HCT116 (cell line): Measurements from ENCODE around the gene PCDHGA11. TPM values are rescaled to one million over a fixed set of nuclear protein-coding genes. Genes with fewer than 3 reads are reported as not detected.

Source experiments
- ATAC-seq: fragments of 200-7000 bp; cut with Tn5 transposase; 2 replicates; pipeline ENCODE4 v1.9.1; 2020; ENCODE audit warnings: mild to moderate bottlenecking, moderate library complexity
- BruUV-seq: library from RNA; stranded (reverse); fragments of 400-500 nt; replicated peaks from 2 replicates; lab custom pipeline; 2021; lab: Mats Ljungman, UMichigan
- CTCF ChIA-PET: fragments of 300-600 bp; sonication (Branson Sonifier 250); formaldehyde crosslinking; loops from one replicate; lab custom pipeline; 2021; ENCODE audit warnings: antibody characterized with exemption; lab: Charles Lee
- POLR2A ChIA-PET: fragments of 300-600, 350-600 bp; sonication (Branson Sonifier 250); formaldehyde crosslinking; loops from one replicate; lab custom pipeline; 2021; ENCODE audit warnings: antibody characterized with exemption; lab: Charles Lee
- RAD21 ChIA-PET, 2 experiments: fragments of 300-600 bp; sonication (Branson Sonifier 250); formaldehyde crosslinking; loops; one replicate each; lab custom pipeline; 2023; ENCODE audit warnings: low total read pairs in 2 of 2; ENCODE audit not compliant: uncharacterized antibody in 2 of 2, unreplicated experiment in 2 of 2, low non-redundant PET in 1 of 2; lab: Charles Lee
- DNase-seq: peaks from one replicate; pipeline ENCODE4 v3.0.0-alpha.2; 2010; ENCODE audit warnings: low read depth, low spot score
- H2AFZ ChIP-seq: fragments of 200-600 bp; shearing (Covaris generic), sonication (generic); 2 replicates; pipeline ENCODE4 v1.6.1; 2017; ENCODE audit warnings: low read depth, mixed run types, mixed read lengths, antibody characterized with exemption, low read length; ENCODE audit not compliant: poor library complexity, severe bottlenecking
- H3K27ac ChIP-seq: 2 replicates; pipeline ENCODE4 v1.5.1; 2012; ENCODE audit warnings: low read depth, low read length
- H3K27me3 ChIP-seq: fragments of 200-600 bp; sonication (generic); 2 replicates; pipeline ENCODE4 v1.6.1; 2016; ENCODE audit warnings: mixed run types, low read length, mixed read lengths; ENCODE audit not compliant: insufficient read depth
- H3K36me3 ChIP-seq, 2 experiments: fragments of 200-500 bp in 1 of 2; fragments of 200-600 bp in 1 of 2; sonication (Bioruptor generic) in 1 of 2; sonication (generic) in 1 of 2; 2 replicates each; pipeline versions ENCODE4 v1.5.1 to v1.6.1; 2014 to 2016; ENCODE audit warnings: low read length in 2 of 2, inconsistent platforms in 1 of 2, mixed read lengths in 1 of 2, mixed run types in 1 of 2; ENCODE audit not compliant: insufficient read depth in 2 of 2, control insufficient read depth in 1 of 2
- H3K4me1 ChIP-seq, 2 experiments: fragments of 200-600 bp in 1 of 2; sonication (generic) in 1 of 2; 2 replicates each; pipeline versions ENCODE4 v1.5.1 to v1.6.1; 2012 to 2017; ENCODE audit warnings: low read length in 2 of 2, inconsistent platforms in 1 of 2, mild to moderate bottlenecking in 1 of 2, mixed read lengths in 1 of 2, mixed run types in 1 of 2, moderate library complexity in 1 of 2; ENCODE audit not compliant: insufficient read depth in 2 of 2, control insufficient read depth in 1 of 2
- H3K4me2 ChIP-seq: fragments of 200-600 bp; sonication (generic); 2 replicates; pipeline ENCODE4 v1.6.1; 2017; ENCODE audit warnings: mixed run types, low read length, mixed read lengths
- H3K4me3 ChIP-seq, 2 experiments: fragments of 200-600 bp in 1 of 2; sonication (generic) in 1 of 2; replicated peaks in 1 of 2; 2 replicates each; pipeline ENCODE4 v1.5.1; 2011 to 2016; ENCODE audit warnings: low read length in 2 of 2, control low read depth in 1 of 2, low read depth in 1 of 2, mild to moderate bottlenecking in 1 of 2, mixed read lengths in 1 of 2, mixed run types in 1 of 2
- H3K79me2 ChIP-seq: fragments of 200-600 bp; sonication (generic); 2 replicates; pipeline ENCODE4 v1.6.1; 2017; ENCODE audit warnings: mild to moderate bottlenecking, mixed run types, low read length, moderate library complexity, mixed read lengths; ENCODE audit not compliant: insufficient read depth
- H3K9ac ChIP-seq: fragments of 200-600 bp; sonication (generic); 2 replicates; pipeline ENCODE4 v1.6.1; 2016; ENCODE audit warnings: low read length, mixed read lengths
- H3K9me2 ChIP-seq: fragments of 200-600 bp; sonication (generic), shearing (Covaris generic); 2 replicates; pipeline ENCODE4 v1.6.1; 2017; ENCODE audit warnings: mixed run types, mild to moderate bottlenecking, moderate library complexity; ENCODE audit not compliant: insufficient read depth
- H3K9me3 ChIP-seq, 2 experiments: fragments of 200-500 bp in 1 of 2; fragments of 200-600 bp in 1 of 2; sonication (Bioruptor generic) in 1 of 2; sonication (generic) in 1 of 2; 2 replicates each; pipeline ENCODE4 v1.6.1; 2014 to 2017; ENCODE audit warnings: low read length in 2 of 2, mixed read lengths in 2 of 2, inconsistent platforms in 1 of 2, low read depth in 1 of 2, mild to moderate bottlenecking in 1 of 2, mixed run types in 1 of 2, moderate library complexity in 1 of 2; ENCODE audit not compliant: control insufficient read depth in 1 of 2, insufficient read depth in 1 of 2
- H4K20me1 ChIP-seq: fragments of 200-600 bp; sonication (generic), shearing (Covaris generic); 2 replicates; pipeline ENCODE4 v1.6.1; 2017; ENCODE audit warnings: mixed run types, mild to moderate bottlenecking, moderate library complexity; ENCODE audit not compliant: insufficient read depth
- ATF3 ChIP-seq: IDR thresholded peaks from 2 replicates; pipeline ENCODE4 v1.6.1; 2012
- CBX3 ChIP-seq: IDR thresholded peaks from 2 replicates; pipeline ENCODE4 v1.6.1; 2012; ENCODE audit warnings: low read depth
- CEBPB ChIP-seq: IDR thresholded peaks from 2 replicates; pipeline ENCODE4 v1.6.1; 2012; ENCODE audit warnings: low read depth
- ELF1 ChIP-seq: IDR thresholded peaks from 2 replicates; pipeline ENCODE4 v1.6.1; 2012; ENCODE audit warnings: low read depth, borderline replicate concordance
- EZH2 ChIP-seq: fragments of 200-600 bp; sonication (generic); IDR thresholded peaks from 2 replicates; pipeline ENCODE4 v1.6.1; 2017; ENCODE audit warnings: antibody characterized with exemption, mixed run types
- EZH2phosphoT487 ChIP-seq: fragments of 200-600 bp; IDR thresholded peaks from 2 replicates; pipeline ENCODE4 v1.6.1; 2018; ENCODE audit warnings: antibody characterized with exemption, borderline replicate concordance
- JUND ChIP-seq: IDR thresholded peaks from 2 replicates; pipeline ENCODE4 v1.6.1; 2012
- POLR2A ChIP-seq: IDR thresholded peaks from 2 replicates; pipeline ENCODE4 v1.7.0; 2011; ENCODE audit warnings: borderline replicate concordance; ENCODE audit not compliant: insufficient read depth, insufficient read length; ENCODE audit errors: extremely low read depth
- POLR2AphosphoS5 ChIP-seq: IDR thresholded peaks from 2 replicates; pipeline ENCODE4 v1.6.1; 2011; ENCODE audit warnings: mild to moderate bottlenecking, low read depth, low read length, moderate library complexity
- RAD21 ChIP-seq: IDR thresholded peaks from 2 replicates; pipeline ENCODE4 v1.6.1; 2012; ENCODE audit warnings: low read depth, mild to moderate bottlenecking
- SIN3A ChIP-seq: IDR thresholded peaks from 2 replicates; pipeline ENCODE4 v1.6.1; 2012; ENCODE audit warnings: low read depth
- SP1 ChIP-seq: IDR thresholded peaks from 2 replicates; pipeline ENCODE4 v1.6.1; 2012; ENCODE audit warnings: low read depth
- TCF7L2 ChIP-seq: IDR thresholded peaks from 2 replicates; pipeline ENCODE4 v1.7.0; 2011; ENCODE audit warnings: borderline replicate concordance, inconsistent platforms; ENCODE audit not compliant: insufficient read depth, insufficient read length; ENCODE audit errors: extremely low read depth
- YY1 ChIP-seq: IDR thresholded peaks from 2 replicates; pipeline ENCODE4 v1.6.1; 2011; ENCODE audit warnings: low read length, low read depth, moderate library complexity, mild to moderate bottlenecking; ENCODE audit not compliant: insufficient replicate concordance; ENCODE audit errors: extremely low read depth
- ZFX ChIP-seq: fragments of 450-650 bp; IDR thresholded peaks from 2 replicates; pipeline ENCODE4 v1.6.1; 2017
- intact Hi-C: fragments of 100-400 bp; cut with micrococcal nuclease; formaldehyde crosslinking; loops from 2 replicates; pipeline ENCODE4 v1.10.0; 2022
- total RNA-seq: library from RNA; stranded (reverse); gene quantifications from one replicate; pipeline ENCODE4 v1.2.1, GENCODE V29; 2021; ENCODE audit not compliant: unreplicated experiment
- TF ChIP-seq, protein P1 (sequence below): IDR thresholded peaks from 2 replicates; pipeline ENCODE4 v1.6.1; 2012; ENCODE audit warnings: low read depth
- TF ChIP-seq, protein P2 (sequence below): IDR thresholded peaks from 2 replicates; pipeline ENCODE4 v1.6.1; 2011; ENCODE audit warnings: mild to moderate bottlenecking, low read length, moderate library complexity; ENCODE audit not compliant: insufficient replicate concordance; ENCODE audit errors: extremely low read depth
- TF ChIP-seq, protein P3 (sequence below), 3 experiments: fragments of 200-600 bp in 1 of 3; sonication (generic) in 1 of 3; IDR thresholded peaks in 2 of 3; conservative IDR thresholded peaks in 1 of 3; 2 replicates each; pipeline ENCODE4 v1.5.1; 2012 to 2017; ENCODE audit warnings: low read depth in 2 of 3, low read length in 2 of 3, antibody characterized with exemption in 1 of 3, borderline replicate concordance in 1 of 3, control low read depth in 1 of 3, mild to moderate bottlenecking in 1 of 3, mixed read lengths in 1 of 3, mixed run types in 1 of 3, moderate library complexity in 1 of 3; ENCODE audit not compliant: insufficient read depth in 1 of 3

The PCDHGA11 gene
- total RNA-seq, 1 experiment from 2014 or later = 0.39 TPM

GRCh38 chr5:141403387-141403786 is 17.5 kb upstream of the PCDHGA11 start:
- Histone ChIP-seq H3K36me3 (no peaks in the 10 kb centered on the region), H3K79me2 (no peaks in the 10 kb centered on the region), H3K9me2 (no peaks in the 10 kb centered on the region), H3K4me1 (no peaks in the 10 kb centered on the region), H3K4me3 (no peak overlapping the region), H4K20me1 (no peaks in the 10 kb centered on the region), H2AFZ (no peak overlapping the region), H3K9me3 (no peaks in the 10 kb centered on the region; a peak in 1 of 4 replicates), H3K4me2 (no peak overlapping the region), H3K27ac (no peak overlapping the region), H3K9ac (no peak overlapping the region), H3K27me3 (no peaks in the 10 kb centered on the region)
- DNase-seq (no peak), ATAC-seq (no peak)
- ChIA-PET RAD21 (no interaction called here), CTCF (interaction anchor here (0.7 kb wide), 1 partner anchor 83 kb away, joined by 3 read pairs; the partner anchor contains the start of gene TAF7), POLR2A (no interaction called here)
- intact Hi-C loops = no loop called here
- no peak for TF ChIP-seq CEBPB
- TF ChIP-seq, protein P1, sequence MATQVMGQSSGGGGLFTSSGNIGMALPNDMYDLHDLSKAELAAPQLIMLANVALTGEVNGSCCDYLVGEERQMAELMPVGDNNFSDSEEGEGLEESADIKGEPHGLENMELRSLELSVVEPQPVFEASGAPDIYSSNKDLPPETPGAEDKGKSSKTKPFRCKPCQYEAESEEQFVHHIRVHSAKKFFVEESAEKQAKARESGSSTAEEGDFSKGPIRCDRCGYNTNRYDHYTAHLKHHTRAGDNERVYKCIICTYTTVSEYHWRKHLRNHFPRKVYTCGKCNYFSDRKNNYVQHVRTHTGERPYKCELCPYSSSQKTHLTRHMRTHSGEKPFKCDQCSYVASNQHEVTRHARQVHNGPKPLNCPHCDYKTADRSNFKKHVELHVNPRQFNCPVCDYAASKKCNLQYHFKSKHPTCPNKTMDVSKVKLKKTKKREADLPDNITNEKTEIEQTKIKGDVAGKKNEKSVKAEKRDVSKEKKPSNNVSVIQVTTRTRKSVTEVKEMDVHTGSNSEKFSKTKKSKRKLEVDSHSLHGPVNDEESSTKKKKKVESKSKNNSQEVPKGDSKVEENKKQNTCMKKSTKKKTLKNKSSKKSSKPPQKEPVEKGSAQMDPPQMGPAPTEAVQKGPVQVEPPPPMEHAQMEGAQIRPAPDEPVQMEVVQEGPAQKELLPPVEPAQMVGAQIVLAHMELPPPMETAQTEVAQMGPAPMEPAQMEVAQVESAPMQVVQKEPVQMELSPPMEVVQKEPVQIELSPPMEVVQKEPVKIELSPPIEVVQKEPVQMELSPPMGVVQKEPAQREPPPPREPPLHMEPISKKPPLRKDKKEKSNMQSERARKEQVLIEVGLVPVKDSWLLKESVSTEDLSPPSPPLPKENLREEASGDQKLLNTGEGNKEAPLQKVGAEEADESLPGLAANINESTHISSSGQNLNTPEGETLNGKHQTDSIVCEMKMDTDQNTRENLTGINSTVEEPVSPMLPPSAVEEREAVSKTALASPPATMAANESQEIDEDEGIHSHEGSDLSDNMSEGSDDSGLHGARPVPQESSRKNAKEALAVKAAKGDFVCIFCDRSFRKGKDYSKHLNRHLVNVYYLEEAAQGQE = no peak
- TF ChIP-seq CBX3 = no peak
- no peak for TF ChIP-seq POLR2AphosphoS5
- no peak for TF ChIP-seq ATF3
- no peak for TF ChIP-seq JUND
- TF ChIP-seq, protein P2, sequence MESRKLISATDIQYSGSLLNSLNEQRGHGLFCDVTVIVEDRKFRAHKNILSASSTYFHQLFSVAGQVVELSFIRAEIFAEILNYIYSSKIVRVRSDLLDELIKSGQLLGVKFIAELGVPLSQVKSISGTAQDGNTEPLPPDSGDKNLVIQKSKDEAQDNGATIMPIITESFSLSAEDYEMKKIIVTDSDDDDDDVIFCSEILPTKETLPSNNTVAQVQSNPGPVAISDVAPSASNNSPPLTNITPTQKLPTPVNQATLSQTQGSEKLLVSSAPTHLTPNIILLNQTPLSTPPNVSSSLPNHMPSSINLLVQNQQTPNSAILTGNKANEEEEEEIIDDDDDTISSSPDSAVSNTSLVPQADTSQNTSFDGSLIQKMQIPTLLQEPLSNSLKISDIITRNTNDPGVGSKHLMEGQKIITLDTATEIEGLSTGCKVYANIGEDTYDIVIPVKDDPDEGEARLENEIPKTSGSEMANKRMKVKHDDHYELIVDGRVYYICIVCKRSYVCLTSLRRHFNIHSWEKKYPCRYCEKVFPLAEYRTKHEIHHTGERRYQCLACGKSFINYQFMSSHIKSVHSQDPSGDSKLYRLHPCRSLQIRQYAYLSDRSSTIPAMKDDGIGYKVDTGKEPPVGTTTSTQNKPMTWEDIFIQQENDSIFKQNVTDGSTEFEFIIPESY = no peak
- TF ChIP-seq SP1 = no peak
- no peak for TF ChIP-seq YY1
- TF ChIP-seq RAD21 = no peak
- TF ChIP-seq ELF1 = no peak
- TF ChIP-seq ZFX = no peak
- no peak for TF ChIP-seq SIN3A
- TF ChIP-seq, protein P3, sequence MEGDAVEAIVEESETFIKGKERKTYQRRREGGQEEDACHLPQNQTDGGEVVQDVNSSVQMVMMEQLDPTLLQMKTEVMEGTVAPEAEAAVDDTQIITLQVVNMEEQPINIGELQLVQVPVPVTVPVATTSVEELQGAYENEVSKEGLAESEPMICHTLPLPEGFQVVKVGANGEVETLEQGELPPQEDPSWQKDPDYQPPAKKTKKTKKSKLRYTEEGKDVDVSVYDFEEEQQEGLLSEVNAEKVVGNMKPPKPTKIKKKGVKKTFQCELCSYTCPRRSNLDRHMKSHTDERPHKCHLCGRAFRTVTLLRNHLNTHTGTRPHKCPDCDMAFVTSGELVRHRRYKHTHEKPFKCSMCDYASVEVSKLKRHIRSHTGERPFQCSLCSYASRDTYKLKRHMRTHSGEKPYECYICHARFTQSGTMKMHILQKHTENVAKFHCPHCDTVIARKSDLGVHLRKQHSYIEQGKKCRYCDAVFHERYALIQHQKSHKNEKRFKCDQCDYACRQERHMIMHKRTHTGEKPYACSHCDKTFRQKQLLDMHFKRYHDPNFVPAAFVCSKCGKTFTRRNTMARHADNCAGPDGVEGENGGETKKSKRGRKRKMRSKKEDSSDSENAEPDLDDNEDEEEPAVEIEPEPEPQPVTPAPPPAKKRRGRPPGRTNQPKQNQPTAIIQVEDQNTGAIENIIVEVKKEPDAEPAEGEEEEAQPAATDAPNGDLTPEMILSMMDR (IDR thresholded peaks at IDR 0.05 in 2 of 3, conservative IDR thresholded peaks at IDR 0.05 in 1 of 3; ENCODE audit: borderline replicate concordance in 1 of 3, insufficient read depth in 1 of 3, low read depth in 2 of 3, low read length in 2 of 3) = no peak
- TF ChIP-seq TCF7L2 = no peak
- TF ChIP-seq EZH2phosphoT487 = no peak
- TF ChIP-seq POLR2A = no peak
- TF ChIP-seq EZH2 = no peak
- no TSS peak for BruUV-seq
